NOMO-1 treated with dmso at 0.1 percent for 144 hours (cell line): ENCODE data around the gene CARD19.
A peak's percentile ranks its signal among the peaks of the same experiment; 100 is the strongest.

Experiments used
- DNase-seq: peaks from one replicate; lab custom pipeline; 2025; ENCODE audit not compliant: unreplicated experiment; lab: John Stamatoyannopoulos, UW

Gene CARD19

GRCh38 chr9:93117924-93118862, 22.2 kb downstream of the CARD19 start:
- DNase-seq, result no peak

DNA sequence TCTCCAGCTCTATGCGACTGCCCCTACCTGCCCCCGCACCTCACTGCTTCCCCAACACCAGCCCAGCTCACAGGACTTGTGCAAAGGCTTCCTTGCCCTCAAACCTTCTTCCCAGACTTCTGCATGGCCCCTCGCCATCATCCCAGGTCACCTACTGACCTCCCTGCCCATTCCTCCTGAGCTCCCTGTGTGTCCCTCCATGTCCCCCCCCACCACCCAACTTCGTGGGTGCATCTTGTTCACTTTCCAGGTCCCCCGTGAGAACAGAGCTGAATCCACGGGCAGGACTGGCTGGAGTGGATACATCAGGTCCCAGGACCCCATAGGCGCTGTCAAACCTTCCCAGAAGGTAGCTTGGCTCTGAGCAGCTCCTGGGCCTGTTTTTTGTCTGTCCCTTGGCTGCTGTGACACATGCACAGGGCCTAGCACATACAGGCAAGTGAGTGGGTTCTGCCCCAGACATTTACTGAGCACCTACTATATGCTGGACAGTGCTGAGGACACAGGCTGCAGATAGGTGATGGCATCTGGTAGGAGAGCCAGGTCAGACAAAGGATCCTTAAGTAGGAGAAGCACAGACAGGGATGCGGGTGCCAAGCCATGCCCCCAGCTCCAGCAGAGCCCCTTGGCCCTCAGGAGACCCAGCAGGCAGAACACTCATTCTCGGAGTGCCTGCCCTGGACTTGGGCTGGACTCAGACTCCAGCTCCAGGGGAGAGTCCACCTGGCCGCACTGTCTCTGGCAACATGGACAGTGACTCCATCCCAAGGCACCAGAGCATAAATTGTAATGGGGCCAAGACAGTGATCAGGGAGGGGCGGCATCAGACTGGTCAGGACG, 23.1 kb downstream of the CARD19 start:
- DNase-seq, result no peak

DNA sequence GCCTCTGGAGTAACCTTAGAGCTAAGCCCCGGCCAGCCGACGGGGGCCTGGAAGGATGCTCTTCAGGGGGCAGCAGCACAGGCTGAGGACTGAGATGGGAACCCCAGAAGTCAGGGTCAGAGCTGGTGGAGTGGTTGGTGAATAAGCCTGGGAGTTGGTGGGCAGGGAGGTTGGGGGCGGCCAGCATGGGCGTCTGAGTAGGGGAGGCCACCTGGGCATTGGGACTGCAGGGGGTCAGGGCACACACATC, 23.6 kb downstream of the CARD19 start:
- DNase-seq, result no peak

DNA sequence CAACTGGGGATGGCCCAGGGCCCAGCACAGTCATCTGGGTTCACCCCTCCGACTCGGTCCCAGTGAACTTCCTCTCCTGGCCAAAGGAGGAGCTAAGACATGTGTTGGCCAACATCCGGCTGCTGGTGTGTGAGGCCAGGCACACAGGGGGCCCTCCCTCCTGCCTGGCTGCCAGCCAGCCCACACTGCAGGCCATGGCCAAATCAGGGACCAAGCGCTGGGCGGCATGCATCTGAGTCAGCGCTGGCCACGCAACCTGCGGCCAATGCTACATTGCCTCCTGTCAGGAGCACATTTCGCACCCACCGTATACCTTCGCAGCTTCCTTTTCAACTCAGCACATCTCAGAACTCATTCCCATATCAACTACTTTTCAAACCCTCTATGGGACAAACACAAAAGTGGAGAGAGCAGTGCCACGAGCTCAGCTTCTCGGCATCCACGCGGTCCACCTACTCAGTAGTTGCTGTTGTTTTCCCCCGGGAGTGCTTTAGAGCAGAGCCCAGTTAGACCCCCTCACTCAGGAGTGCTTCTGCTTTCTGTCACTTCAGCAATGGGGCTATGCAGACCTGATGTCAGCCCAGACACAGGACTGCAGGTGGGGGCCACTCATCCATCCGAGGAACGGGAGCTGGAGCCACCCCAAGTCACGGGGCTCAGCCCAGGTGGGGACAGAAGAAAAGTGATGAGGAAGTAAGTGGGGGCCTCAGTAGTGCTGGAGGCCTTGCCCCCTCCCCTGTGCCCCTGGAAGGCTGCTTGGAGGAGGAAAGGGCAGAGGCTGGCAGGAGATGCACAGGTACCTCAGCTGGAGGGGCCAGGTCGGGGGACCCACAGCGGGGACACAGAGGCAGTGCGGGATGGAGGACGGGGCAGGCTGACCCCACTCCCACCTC, 24.2 kb downstream of the CARD19 start:
- peak; percentile 97 for DNase-seq

- DNase-seq, result no peak
Measured at GRCh38 chr9:93120846-93121315, 24.9 kb downstream of the CARD19 start.

- no peak for DNase-seq
Measured at GRCh38 chr9:93121316-93122241, 25.6 kb downstream of the CARD19 start.

- no peak for DNase-seq
Measured at GRCh38 chr9:93122721-93123221, 26.8 kb downstream of the CARD19 start.

DNA sequence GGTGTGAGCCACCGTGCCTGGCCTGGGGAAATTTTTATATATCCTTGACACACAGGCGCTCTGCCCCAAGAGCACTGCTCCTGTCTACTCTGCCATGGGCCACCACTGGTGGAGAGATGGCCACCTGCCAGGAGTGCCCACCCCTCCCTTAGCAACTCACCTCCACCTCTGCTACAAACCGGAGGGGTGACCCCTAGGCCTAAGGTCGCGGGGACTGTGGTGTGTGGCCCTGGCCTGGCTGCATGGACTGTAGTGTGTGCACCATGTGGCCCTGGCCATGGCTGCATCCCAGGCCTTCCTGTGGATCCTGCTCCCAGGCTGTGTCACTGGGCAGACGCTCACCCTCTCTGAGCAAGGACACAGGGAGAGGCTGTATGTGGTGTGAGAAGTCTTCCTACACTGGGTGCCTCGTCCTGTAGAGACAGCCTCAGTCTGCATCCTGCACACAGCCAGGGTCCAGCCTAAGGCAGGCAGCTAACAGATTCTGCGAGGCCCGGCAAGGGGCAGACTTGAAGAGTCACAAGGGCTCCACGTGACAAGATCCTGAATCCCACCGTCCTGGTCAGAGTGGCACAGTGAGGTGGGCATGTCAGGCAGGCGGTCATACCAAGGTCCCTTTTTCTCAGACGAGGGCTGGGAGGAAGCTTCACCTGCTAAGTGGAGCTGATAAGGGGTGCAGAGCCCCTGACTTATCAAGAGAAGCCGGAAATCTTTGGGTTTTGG, 27.7 kb downstream of the CARD19 start:
- no peak for DNase-seq

- no peak for DNase-seq
Measured at GRCh38 chr9:93124793-93125192, 28.8 kb downstream of the CARD19 start.

DNA sequence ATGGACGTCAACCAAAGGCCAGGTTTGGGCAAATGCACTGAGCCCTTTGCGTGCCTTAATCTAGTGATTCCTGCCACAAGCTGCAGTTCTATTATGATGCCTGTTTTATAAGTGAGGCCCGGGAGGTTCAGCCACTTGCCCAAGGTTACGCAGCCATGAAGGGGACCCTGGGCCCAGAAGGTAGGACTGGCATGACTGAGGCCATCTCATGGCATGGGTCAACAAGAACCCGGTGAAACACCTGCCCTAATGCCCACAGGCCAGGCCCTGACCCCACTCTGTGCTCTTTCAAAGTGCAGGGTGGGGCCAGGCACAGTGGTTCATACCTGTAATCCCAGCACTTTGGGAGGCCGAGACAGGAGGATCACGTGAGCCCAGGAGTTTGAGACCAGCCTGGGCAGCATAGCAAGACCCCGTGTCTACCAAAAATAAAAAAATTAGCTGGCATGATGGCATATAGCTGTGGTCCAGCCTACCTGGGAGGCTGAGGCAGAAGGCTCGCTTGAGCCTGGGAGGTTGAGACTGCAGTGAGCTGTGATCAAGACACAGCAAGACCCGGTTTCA, 29.4 kb downstream of the CARD19 start:
- no peak for DNase-seq

DNA sequence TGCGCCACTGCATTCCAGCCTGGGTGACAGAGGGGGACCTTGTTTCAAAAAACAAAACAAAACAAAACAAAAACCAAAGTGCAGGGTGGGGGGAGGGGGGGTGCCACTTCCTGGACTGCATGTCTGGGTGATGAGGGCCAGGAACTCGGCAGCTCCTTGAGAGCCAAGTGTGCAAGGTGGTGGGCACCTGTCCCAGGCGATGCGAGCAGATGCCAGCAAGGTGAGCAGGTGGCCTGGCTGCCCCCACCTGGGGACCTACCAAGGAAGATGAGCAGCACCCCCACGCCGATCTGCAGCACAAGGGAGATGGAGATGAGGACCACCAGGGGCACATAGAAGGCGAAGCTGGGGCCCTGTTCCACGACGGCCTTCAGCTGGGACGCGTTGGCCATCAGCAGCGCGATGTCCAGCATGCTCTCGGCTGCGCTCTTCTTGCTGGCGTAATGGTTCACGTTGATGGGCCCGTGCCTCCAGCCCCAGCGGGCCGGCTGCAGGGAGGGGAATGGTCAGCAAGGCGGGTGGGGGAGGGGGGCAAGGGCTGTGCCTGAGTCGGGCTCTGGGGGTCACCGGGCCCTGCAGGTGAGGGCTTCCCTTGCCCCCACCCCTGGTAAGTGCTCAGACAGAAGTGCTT, 30.2 kb downstream of the CARD19 start:
- DNase-seq, result no peak

- no peak for DNase-seq
Measured at GRCh38 chr9:93126825-93127368, 30.9 kb downstream of the CARD19 start.

DNA sequence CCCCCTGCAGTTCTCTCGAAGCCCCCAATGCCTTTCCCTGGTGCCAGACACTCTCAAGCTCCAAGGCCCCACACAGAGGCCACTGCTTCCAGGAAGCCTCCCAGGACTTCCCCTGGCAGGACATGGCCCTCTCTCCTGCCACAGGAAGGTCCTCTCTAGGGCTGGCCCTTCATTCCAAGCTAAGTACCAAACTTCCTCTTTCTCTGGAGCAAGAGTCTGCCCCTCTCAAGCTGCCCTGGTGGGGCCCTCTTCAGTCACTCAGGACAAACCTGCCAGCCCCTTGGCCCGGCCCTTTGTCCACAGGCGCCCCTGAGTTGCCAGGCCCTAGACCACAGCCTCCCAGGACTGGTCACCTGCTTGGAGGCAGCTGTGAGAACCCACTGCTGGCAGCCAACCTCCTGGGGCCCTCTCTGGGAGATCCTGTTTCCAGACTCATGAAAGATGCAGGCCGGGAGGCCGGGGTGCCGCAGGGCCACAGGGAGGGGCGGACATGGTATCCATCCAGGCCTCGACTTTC, 31.4 kb downstream of the CARD19 start:
- DNase-seq, result peak; percentile 40

- DNase-seq, result no peak
Measured at GRCh38 chr9:93128011-93128714, 32.1 kb downstream of the CARD19 start.

GRCh38 chr9:93128715-93129224, 32.8 kb downstream of the CARD19 start:
- no peak for DNase-seq

DNA sequence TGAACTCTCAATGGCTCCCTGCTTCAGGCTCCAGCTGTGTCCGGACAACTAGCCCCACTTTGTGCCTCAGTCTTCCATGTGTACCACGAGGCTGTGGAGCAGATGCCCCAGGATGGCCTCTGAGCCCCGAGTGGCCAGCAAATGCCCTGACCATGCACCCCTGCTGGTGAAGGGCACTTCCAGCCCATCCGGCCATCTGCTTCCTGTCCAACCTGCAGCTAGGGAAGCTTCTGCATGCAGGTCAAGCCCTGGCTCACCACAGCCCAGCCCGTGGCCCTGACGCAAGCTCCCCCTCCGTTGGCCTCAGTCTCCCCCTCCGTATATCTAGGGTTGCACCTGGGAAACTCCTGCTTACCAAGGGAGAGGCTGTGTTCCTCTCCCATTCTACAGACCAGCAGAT, 33.3 kb downstream of the CARD19 start:
- DNase-seq, result no peak
